ENCODE measurements around the gene STYXL2. TPM values are rescaled to one million over a fixed set of nuclear protein-coding genes. Genes with fewer than 3 reads are reported as not detected.

STYXL2 gene
- total and polyA plus RNA-seq, 2 of the 4 experiments (the other 2 are of a cell fraction), result not detected

GRCh38 chr1:167088746-167089417 lies 5.0 kb upstream of the STYXL2 start:
- no peak overlapping the region for H3K9ac ChIP-seq (ENCODE audit: low read depth, low read length)
- H2AFZ ChIP-seq (replicated peaks; ENCODE audit: low read length, poor library complexity), result no peak overlapping the region
- no peak for ATAC-seq (ENCODE audit: low read depth)
- H4K8ac ChIP-seq (ENCODE audit: low read depth in 2 of 2, low read length in 2 of 2), result no peak overlapping the region
- no peak overlapping the region for H2BK120ac ChIP-seq (ENCODE audit: low read depth, low read length)
- ChIA-PET POLR2A (ENCODE audit: unreplicated experiment) (no interaction called here), CTCF (no interaction called here)
- H3K9me3 ChIP-seq (ENCODE audit: control insufficient read depth, insufficient read depth, low read length), result no peaks in the 10 kb centered on the region
- no peaks in the 10 kb centered on the region for H3K9me1 ChIP-seq (ENCODE audit: insufficient read depth, low read length)
- no peak overlapping the region for H3K4me2 ChIP-seq (ENCODE audit: low read depth, low read length)
- in situ Hi-C loops (cut with MboI; ENCODE audit: low sequenced_read_pairs), result no loop called here
- H4K20me1 ChIP-seq (ENCODE audit: insufficient read depth, low read length), result no peaks in the 10 kb centered on the region
- H3K56ac ChIP-seq (ENCODE audit: extremely low read depth, insufficient read depth, low read length), result no peak overlapping the region
- H2BK15ac ChIP-seq (ENCODE audit: low read depth, low read length), result no peak overlapping the region
- no peak overlapping the region for H3K27ac ChIP-seq (ENCODE audit: insufficient read depth, low read length)
- H3K4ac ChIP-seq (ENCODE audit: low read depth, low read length), result no peak overlapping the region
- intact Hi-C loops (cut with micrococcal nuclease), result no loop called here
- no peak overlapping the region for H3K4me3 ChIP-seq (ENCODE audit: insufficient read depth, low read depth, low read length)
- H3K4me1 ChIP-seq (ENCODE audit: control insufficient read depth, insufficient read depth, low read length), result no peaks in the 10 kb centered on the region
- H2AK5ac ChIP-seq (ENCODE audit: low read depth, low read length), result no peak overlapping the region
- no peaks in the 10 kb centered on the region for H3K36me3 ChIP-seq (ENCODE audit: control insufficient read depth, insufficient read depth, low read length)
- no TSS peak for BruUV-seq (replicated peaks)
- TF ChIP-seq MXI1 (IDR thresholded peaks at IDR 0.05; ENCODE audit: borderline replicate concordance, low read depth, low read length) (no peak), BHLHE40 (IDR thresholded peaks at IDR 0.05; ENCODE audit: low read depth, low read length) (no peak), RFX5 (IDR thresholded peaks at IDR 0.05; ENCODE audit: low read depth, low read length) (no peak), POLR2A (IDR thresholded peaks at IDR 0.05; ENCODE audit: low read depth, low read length) (no peak), CHD1 (IDR thresholded peaks at IDR 0.05; ENCODE audit: low read depth, low read length) (no peak), RCOR1 (IDR thresholded peaks at IDR 0.05; ENCODE audit: insufficient replicate concordance, low read length) (no peak), RAD21 (IDR thresholded peaks at IDR 0.05; ENCODE audit: low read length) (no peak), MAZ (IDR thresholded peaks at IDR 0.05; ENCODE audit: borderline replicate concordance, low read depth, low read length) (no peak), CTCF (conservative IDR thresholded peaks at IDR 0.05; ENCODE audit: low read depth, low read length) (no peak), USF2 (IDR thresholded peaks at IDR 0.05; ENCODE audit: low read depth, low read length) (no peak), SMC3 (IDR thresholded peaks at IDR 0.05; ENCODE audit: low read depth, low read length) (no peak), MAFK (IDR thresholded peaks at IDR 0.05; ENCODE audit: low read depth, low read length) (no peak)
- no peak overlapping the region for H3K23ac ChIP-seq (ENCODE audit: low read depth, low read length)
- H4K5ac ChIP-seq (ENCODE audit: low read depth, low read length), result no peak overlapping the region
- no peak overlapping the region for H2AK9ac ChIP-seq (replicated peaks; ENCODE audit: low read depth, low read length, poor library complexity)
- H2BK20ac ChIP-seq (ENCODE audit: low read depth, low read length), result no peak overlapping the region
- no peak overlapping the region for H4K91ac ChIP-seq (ENCODE audit: insufficient read depth, low read depth, low read length)
- no peak overlapping the region for H3K14ac ChIP-seq (replicated peaks; ENCODE audit: low read depth, low read length)
- H3K79me1 ChIP-seq (ENCODE audit: low read depth in 1 of 2, low read length in 2 of 2), result no peaks in the 10 kb centered on the region
- H3K18ac ChIP-seq (ENCODE audit: low read depth, low read length), result no peak overlapping the region
- dilution Hi-C loops (cut with HindIII; ENCODE audit: low sequenced_read_pairs, unreplicated experiment), result no loop called here
- 40% methylated on average over 2 of the region's 6 CpGs; no CpG with 5 or more reads in 1 of the 2 experiments for WGBS, 2 experiments (ENCODE audit: extremely low coverage in 2 of 2, insufficient read length in 1 of 2)
- no peak for DNase-seq
- H3K27me3 ChIP-seq (ENCODE audit: control insufficient read depth, insufficient read depth, low read length), result peaks cover 5% of the 10 kb centered on the region
- no peak overlapping the region for H2BK5ac ChIP-seq (ENCODE audit: low read depth, low read length, poor library complexity, severe bottlenecking)

Measured in IMR-90 (cell line).